Fibroblast of mammary gland (primary cell): ENCODE data around the gene C10orf90.

Experiments
- DNase-seq: peaks from one replicate; pipeline ENCODE4 v3.0.0-alpha.2; 2010; ENCODE audit warnings: low read depth
- H3K4me3 ChIP-seq: 2 replicates; pipeline ENCODE4 v1.5.1; 2011; ENCODE audit warnings: low read depth, mild to moderate bottlenecking, low read length, moderate library complexity; ENCODE audit not compliant: control insufficient read depth
- TF ChIP-seq, protein P1 (sequence below): conservative IDR thresholded peaks from 2 replicates; pipeline ENCODE4 v1.5.1; 2011; ENCODE audit warnings: low read depth, low read length, inconsistent platforms; ENCODE audit not compliant: control insufficient read depth, insufficient read depth

The C10orf90 gene

DNA sequence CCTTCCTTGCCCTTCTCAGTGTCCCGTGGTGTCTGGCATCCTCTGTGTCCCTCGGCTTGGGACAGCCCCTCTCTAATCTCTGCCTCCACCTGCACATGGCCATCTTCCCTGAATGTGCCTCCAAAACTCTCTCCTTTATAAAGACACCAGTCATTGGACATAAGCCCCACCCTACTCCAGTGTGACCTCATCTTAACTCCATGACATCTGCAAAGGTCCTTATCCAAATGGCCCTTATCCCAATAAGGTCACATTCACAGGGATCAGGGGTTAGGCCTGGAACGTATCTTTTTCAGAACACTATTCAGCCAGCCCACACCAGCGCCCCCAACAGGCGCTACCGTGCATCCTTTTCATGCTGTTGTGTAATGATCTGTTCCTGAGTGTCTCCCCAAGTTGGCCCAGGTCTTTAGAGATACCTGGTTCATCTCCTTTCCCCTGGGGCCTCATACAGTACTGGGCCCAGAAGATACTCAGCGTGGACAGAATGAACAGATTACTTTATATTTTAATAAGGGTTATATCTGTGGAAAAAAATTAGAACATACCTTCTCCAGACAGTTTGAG is 149.7 kb downstream of the C10orf90 start:
- TF ChIP-seq, protein P1, sequence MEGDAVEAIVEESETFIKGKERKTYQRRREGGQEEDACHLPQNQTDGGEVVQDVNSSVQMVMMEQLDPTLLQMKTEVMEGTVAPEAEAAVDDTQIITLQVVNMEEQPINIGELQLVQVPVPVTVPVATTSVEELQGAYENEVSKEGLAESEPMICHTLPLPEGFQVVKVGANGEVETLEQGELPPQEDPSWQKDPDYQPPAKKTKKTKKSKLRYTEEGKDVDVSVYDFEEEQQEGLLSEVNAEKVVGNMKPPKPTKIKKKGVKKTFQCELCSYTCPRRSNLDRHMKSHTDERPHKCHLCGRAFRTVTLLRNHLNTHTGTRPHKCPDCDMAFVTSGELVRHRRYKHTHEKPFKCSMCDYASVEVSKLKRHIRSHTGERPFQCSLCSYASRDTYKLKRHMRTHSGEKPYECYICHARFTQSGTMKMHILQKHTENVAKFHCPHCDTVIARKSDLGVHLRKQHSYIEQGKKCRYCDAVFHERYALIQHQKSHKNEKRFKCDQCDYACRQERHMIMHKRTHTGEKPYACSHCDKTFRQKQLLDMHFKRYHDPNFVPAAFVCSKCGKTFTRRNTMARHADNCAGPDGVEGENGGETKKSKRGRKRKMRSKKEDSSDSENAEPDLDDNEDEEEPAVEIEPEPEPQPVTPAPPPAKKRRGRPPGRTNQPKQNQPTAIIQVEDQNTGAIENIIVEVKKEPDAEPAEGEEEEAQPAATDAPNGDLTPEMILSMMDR = no peak
- H3K4me3 ChIP-seq = no peak overlapping the region
- no peak for DNase-seq

DNA sequence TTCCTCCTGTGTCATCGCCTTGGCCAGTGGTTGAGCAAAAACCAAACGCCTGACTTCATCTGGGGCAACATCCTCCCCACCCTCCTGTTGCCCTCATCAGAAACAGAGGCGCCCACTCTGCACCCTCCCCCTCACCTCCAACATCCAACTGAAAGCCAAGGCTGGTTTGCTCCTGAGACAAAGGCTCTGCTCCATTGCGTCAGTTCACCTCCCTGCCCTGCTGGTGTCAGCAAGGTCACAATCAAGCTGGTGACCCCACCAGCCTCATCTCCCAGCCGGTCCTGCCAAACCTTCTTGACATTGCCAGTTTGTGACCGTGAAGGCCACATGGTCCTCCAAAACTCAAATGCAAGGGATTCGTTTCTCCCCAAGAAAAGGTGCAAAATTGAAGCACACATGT is 150.5 kb downstream of the C10orf90 start:
- no peak for DNase-seq
- TF ChIP-seq, protein P1 = no peak
- no peak overlapping the region for H3K4me3 ChIP-seq

DNA sequence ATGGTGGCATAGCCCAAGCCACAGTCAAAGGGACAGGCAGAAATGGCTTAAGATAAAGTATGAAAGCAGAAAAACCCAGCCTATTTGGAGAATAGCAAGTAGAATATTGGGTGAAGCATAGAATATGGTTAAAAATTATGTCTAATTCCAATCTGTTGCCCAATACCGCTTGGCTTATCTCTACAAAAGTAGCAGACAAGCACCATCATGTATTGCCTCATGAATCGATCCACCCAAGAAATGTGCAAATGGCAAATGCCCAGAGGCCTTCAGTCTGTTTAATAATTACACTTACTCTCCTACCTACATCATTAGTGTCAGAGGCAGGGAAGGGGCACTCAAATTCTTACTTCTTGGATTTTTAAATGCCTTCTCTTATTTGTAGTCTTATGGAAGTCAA is 151.3 kb downstream of the C10orf90 start:
- no peak overlapping the region for H3K4me3 ChIP-seq
- no peak for DNase-seq
- TF ChIP-seq, protein P1 = no peak

DNA sequence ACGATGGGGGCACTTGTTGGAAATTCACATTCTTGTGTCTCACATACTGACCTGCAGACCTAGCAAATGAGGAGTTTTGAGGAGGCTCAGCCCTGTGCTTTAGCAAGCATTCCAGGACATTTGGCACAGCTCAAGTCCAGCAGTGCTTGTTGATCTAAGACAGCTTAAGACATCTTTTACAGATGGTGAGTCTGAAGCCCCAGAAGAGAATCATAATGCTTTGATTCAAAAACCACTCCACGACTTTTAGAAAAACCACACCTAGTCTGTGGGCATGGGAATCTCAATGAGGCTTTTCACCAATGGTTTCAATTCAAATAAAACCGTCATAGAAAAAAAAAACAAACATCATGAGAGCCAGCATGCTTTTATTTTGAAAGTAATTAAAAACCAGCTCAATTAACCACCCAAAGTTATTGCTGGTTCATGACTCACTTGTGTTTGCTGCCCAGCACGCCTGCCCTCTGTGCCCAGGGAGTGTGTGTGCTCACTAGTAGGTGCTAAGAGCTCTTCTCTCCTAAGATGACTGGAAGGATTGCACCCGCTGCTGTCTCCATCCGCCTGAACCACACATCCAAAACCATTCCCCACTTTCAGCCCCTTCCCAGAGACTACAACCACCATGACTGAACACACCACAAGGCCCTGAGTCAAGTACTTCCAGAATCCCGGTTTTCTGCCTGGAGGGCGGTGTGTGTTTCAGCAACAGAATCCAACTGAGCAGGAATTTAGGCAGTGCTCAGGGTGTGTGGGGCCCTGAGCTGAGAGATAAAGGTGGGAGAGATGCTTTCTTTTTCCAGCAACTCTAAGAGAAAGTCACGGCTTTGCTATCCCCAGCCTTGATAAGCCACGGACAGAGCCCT is 152.0 kb downstream of the C10orf90 start:
- no peak for DNase-seq
- TF ChIP-seq, protein P1 = no peak
- no peak overlapping the region for H3K4me3 ChIP-seq

DNA sequence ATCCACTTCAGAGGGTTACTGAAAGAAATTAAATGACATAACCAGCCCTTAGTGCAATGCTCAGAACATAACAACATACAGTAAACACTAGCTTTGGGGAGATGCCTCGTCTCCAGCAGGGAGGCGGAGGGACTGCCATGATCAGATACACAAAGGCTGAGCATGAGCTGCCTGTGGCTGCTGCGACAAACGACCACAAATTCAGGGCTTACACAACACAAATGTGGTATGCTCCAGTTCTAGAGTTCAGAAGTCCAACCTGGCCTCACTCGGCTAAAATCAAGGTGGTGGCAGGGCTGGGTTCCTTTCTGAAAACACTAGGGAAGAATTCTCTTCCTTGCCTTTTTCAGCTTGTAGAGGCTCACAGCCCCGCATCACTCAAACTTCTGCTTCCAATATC is 154.0 kb downstream of the C10orf90 start:
- DNase-seq = no peak
- H3K4me3 ChIP-seq = no peak overlapping the region
- TF ChIP-seq, protein P1 = no peak

DNA sequence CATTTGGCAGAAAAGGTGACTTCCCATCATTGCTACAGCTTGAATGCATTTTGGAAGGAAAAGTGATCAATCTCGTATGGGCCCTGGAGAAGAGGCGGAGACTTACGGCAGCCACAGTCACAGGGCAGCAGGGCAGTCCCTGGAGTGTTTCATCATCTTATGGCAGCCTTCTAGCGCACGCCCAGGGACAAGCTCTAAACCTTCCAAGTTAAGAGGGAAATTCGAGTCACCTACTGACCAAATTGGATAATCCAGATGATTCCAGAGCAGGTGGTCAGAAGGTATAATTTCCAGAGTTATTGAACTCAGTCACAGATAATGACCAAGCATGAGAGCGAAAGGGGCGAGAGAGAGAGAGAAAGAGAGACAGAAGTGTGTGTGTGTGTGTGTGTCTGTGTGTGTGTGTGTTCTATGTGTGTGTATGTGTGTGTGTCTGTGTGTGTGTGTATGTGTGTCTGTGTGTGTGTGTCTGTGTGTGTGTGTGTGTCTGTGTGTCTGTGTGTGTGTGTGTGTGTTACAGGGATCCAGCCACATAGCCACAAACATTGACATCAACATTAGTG is 158.5 kb downstream of the C10orf90 start:
- H3K4me3 ChIP-seq = no peak overlapping the region
- TF ChIP-seq, protein P1 = no peak
- DNase-seq = peak; percentile 13
